Measurements from ENCODE around the gene SHROOM2. TPM values are rescaled to one million over a fixed set of nuclear protein-coding genes. Genes with fewer than 3 reads are reported as not detected.

Gene SHROOM2
- total and polyA plus RNA-seq, 8 donors, result 5.6 to 15.0 (median 13.7) TPM

- Histone ChIP-seq H3K27ac (no peak overlapping the region), H3K36me3 (no peaks in the 10 kb centered on the region), H3K9me3 (no peaks in the 10 kb centered on the region), H3K27me3 (no peaks in the 10 kb centered on the region), H3K4me3 (no peak overlapping the region), H3K4me1 (no peaks in the 10 kb centered on the region)
- intact Hi-C loops (cut with DNase I), result no loop called here
- TF ChIP-seq, protein P1, sequence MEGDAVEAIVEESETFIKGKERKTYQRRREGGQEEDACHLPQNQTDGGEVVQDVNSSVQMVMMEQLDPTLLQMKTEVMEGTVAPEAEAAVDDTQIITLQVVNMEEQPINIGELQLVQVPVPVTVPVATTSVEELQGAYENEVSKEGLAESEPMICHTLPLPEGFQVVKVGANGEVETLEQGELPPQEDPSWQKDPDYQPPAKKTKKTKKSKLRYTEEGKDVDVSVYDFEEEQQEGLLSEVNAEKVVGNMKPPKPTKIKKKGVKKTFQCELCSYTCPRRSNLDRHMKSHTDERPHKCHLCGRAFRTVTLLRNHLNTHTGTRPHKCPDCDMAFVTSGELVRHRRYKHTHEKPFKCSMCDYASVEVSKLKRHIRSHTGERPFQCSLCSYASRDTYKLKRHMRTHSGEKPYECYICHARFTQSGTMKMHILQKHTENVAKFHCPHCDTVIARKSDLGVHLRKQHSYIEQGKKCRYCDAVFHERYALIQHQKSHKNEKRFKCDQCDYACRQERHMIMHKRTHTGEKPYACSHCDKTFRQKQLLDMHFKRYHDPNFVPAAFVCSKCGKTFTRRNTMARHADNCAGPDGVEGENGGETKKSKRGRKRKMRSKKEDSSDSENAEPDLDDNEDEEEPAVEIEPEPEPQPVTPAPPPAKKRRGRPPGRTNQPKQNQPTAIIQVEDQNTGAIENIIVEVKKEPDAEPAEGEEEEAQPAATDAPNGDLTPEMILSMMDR (IDR thresholded peaks at IDR 0.05), result no peak
- DNase-seq (no peak), ATAC-seq (no peak)
Observed at GRCh38 chrX:9905288-9905687, 119.1 kb downstream of the SHROOM2 start.

DNA sequence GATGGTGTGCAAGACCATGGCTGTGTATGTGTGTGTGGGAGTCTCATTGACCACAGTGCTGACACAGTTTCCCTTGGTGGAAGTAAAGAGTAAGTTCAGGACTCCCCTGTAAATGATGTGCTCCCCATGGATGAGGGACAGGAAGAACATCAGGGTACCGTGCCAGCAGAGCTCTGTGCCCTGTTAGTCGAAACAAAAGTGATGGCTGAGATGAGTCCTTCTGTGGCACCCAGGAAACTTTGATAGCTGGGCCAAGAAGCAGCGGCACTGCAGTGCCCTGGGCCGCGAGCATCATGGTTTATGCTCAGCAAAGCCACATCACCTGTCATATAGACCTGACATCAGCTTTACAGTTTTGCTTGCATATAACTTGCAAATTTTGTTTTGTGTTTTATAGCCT lies 119.5 kb downstream of the SHROOM2 start:
- intact Hi-C loops (cut with DNase I), result no loop called here
- no peak for ATAC-seq

GRCh38 chrX:9906919-9907318 lies 120.7 kb downstream of the SHROOM2 start:
- Histone ChIP-seq H3K4me3 (no peak overlapping the region), H3K4me1 (no peaks in the 10 kb centered on the region), H3K9me3 (no peaks in the 10 kb centered on the region), H3K27ac (no peak overlapping the region), H3K27me3 (no peaks in the 10 kb centered on the region), H3K36me3 (no peaks in the 10 kb centered on the region)
- TF ChIP-seq, protein P1 (IDR thresholded peaks at IDR 0.05), result no peak
- ATAC-seq (peak; percentile 22), DNase-seq (no peak)
- intact Hi-C loops (cut with DNase I), result no loop called here

More for the DNA sequence above, 119.5 kb downstream of the SHROOM2 start:
- Histone ChIP-seq H3K36me3 (no peaks in the 10 kb centered on the region), H3K4me3 (no peak overlapping the region), H3K4me1 (no peaks in the 10 kb centered on the region), H3K27me3 (no peaks in the 10 kb centered on the region), H3K27ac (no peak overlapping the region), H3K9me3 (no peaks in the 10 kb centered on the region)
- no peak for DNase-seq
- TF ChIP-seq, protein P1 (IDR thresholded peaks at IDR 0.05), result no peak

- DNase-seq (no peak), ATAC-seq (no peak)
- Histone ChIP-seq H3K27me3 (no peaks in the 10 kb centered on the region), H3K36me3 (no peaks in the 10 kb centered on the region), H3K4me1 (no peaks in the 10 kb centered on the region), H3K4me3 (no peak overlapping the region), H3K27ac (no peak overlapping the region), H3K9me3 (no peaks in the 10 kb centered on the region)
- TF ChIP-seq, protein P1 (IDR thresholded peaks at IDR 0.05), result no peak
- intact Hi-C loops (cut with DNase I), result no loop called here
Observed at GRCh38 chrX:9907645-9908387, 121.6 kb downstream of the SHROOM2 start.

- H3K27ac ChIP-seq, result no peak overlapping the region
- DNase-seq (no peak), ATAC-seq (no peak)
- TF ChIP-seq, protein P1 (IDR thresholded peaks at IDR 0.05), result no peak
- H3K4me1 ChIP-seq, result no peaks in the 10 kb centered on the region
- no peaks in the 10 kb centered on the region for H3K9me3 ChIP-seq
- intact Hi-C loops (cut with DNase I), result no loop called here
- H3K4me3 ChIP-seq, result no peak overlapping the region
- H3K27me3 ChIP-seq, result no peaks in the 10 kb centered on the region
- no peaks in the 10 kb centered on the region for H3K36me3 ChIP-seq
Observed at GRCh38 chrX:9909254-9909653, 123.0 kb downstream of the SHROOM2 start.
